AG09309 (cell line): ENCODE results near the gene ST7.

Experiments used
- DNase-seq: peaks from one replicate; pipeline ENCODE4 v3.0.0-alpha.2; 2010; ENCODE audit warnings: low read depth
- H3K4me3 ChIP-seq: 2 replicates; pipeline ENCODE4 v1.5.1; 2011; ENCODE audit warnings: mild to moderate bottlenecking, low read depth, low read length, moderate library complexity; ENCODE audit not compliant: control insufficient read depth
- TF ChIP-seq, protein P1 (sequence below): IDR thresholded peaks from 2 replicates; pipeline ENCODE4 v1.5.1; 2011; ENCODE audit warnings: mild to moderate bottlenecking, low read depth, low read length, inconsistent platforms; ENCODE audit not compliant: insufficient read depth, control insufficient read depth; ENCODE audit errors: missing control alignments

The ST7 gene

DNA sequence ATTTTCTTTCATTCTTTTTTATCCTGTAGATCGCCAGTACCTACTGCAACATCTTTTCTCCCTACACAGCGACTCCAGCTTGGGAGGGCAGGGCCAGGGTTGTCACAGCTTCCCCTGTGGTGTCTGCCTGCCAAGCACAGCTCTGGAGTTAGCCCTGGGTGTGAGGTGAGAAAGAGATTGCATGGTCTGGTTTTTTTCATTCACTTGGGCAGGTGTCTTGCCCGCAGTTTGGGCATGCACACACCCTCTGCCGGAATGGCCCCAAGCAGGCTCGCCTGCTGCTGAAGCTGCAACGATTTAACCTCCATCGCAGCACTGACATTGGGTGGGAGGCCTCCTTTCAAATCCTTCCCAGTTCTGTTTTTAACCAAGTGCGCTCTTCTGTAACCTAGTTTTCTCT, 236.8 kb downstream of the ST7 start:
- DNase-seq, result no peak
- TF ChIP-seq, protein P1, sequence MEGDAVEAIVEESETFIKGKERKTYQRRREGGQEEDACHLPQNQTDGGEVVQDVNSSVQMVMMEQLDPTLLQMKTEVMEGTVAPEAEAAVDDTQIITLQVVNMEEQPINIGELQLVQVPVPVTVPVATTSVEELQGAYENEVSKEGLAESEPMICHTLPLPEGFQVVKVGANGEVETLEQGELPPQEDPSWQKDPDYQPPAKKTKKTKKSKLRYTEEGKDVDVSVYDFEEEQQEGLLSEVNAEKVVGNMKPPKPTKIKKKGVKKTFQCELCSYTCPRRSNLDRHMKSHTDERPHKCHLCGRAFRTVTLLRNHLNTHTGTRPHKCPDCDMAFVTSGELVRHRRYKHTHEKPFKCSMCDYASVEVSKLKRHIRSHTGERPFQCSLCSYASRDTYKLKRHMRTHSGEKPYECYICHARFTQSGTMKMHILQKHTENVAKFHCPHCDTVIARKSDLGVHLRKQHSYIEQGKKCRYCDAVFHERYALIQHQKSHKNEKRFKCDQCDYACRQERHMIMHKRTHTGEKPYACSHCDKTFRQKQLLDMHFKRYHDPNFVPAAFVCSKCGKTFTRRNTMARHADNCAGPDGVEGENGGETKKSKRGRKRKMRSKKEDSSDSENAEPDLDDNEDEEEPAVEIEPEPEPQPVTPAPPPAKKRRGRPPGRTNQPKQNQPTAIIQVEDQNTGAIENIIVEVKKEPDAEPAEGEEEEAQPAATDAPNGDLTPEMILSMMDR, result no peak
- no peak overlapping the region for H3K4me3 ChIP-seq

GRCh38 chr7:117190746-117191435, 237.6 kb downstream of the ST7 start:
- no peak overlapping the region for H3K4me3 ChIP-seq
- TF ChIP-seq, protein P1, result no peak
- no peak for DNase-seq

GRCh38 chr7:117192108-117192507, 238.8 kb downstream of the ST7 start:
- TF ChIP-seq, protein P1, result no peak
- H3K4me3 ChIP-seq, result no peak overlapping the region
- no peak for DNase-seq

DNA sequence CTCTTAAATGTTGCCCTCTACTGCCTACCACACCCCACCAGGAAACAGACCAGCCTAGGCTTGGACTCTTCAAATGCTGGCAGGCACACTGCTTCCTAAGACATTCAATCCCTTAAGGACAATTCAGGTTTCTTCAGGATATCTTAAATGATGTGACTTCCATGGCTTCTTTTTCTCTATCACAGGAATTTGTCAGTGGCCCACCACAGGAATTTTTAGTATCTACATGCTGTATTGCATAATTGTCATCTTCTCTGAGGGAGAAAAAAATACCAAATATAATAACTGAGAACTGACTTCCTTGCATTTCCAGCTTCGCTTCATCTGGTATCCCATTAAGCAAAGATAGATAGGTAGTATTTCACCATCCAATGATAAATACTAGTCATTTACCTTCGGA, 240.3 kb downstream of the ST7 start:
- H3K4me3 ChIP-seq, result no peak overlapping the region
- TF ChIP-seq, protein P1, result no peak
- DNase-seq, result no peak

GRCh38 chr7:117194445-117194844, 241.1 kb downstream of the ST7 start:
- no peak overlapping the region for H3K4me3 ChIP-seq
- no peak for DNase-seq
- TF ChIP-seq, protein P1, result no peak

DNA sequence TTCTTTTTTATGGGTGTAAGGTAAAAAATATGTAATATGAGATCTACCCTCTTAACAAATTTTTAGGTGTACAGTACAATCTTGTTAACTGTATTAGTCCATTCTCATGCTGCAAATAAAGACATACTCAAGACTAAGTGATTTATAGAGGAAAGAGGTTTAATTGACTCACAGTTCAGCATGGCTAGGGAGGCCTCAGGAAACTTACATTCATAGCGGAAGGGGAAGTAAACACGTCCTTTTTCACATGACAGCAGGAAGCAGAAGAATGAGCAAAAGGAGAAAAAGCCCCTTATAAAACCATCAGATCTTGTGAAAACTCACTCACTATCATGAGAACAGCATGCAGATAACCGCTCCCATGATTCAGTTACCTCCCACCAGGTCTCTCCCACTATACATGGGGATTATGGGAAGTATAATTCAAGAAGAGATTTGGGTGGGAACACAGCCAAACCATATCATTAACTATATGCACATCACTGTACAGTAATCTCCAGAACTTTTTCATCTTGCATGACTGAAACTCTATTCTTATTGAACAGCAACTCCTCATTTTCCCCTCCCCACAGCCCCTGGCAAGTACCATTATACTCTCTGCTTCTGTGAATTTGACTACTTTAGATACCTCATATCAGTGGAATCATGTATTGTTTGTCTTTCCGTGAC, 242.2 kb downstream of the ST7 start:
- TF ChIP-seq, protein P1, result no peak
- DNase-seq, result no peak
- no peak overlapping the region for H3K4me3 ChIP-seq
